Renal cortex interstitium (tissue), 11 donors: ENCODE data around the gene GOLGA3. TPM values are rescaled to one million over a fixed set of nuclear protein-coding genes. Genes with fewer than 3 reads are reported as not detected.
"Not testable (repeated sequence)": the region's sequence is repeated elsewhere in the genome, so short reads cannot be mapped to it uniquely, and the experiment has no call there.

ENCODE experiments used
- DNase-seq, 11 donors: peaks; one replicate each; pipeline ENCODE4 v3.0.0-alpha.2; 2013; ENCODE audit warnings: low read depth in 9 of 11, low spot score in 4 of 11; ENCODE audit errors: extremely low read depth in 1 of 11
- polyA plus RNA-seq, 3 donors: library from polyadenylated mRNA; unstranded; fragments of 120-200 nt; gene quantifications; one replicate each; pipeline ENCODE4 v1.2.1, GENCODE V29; 2013; ENCODE audit not compliant: insufficient read length in 3 of 3

GOLGA3 gene
- polyA plus RNA-seq, 3 donors: 22.0 to 32.3 (median 30.6) TPM

DNA sequence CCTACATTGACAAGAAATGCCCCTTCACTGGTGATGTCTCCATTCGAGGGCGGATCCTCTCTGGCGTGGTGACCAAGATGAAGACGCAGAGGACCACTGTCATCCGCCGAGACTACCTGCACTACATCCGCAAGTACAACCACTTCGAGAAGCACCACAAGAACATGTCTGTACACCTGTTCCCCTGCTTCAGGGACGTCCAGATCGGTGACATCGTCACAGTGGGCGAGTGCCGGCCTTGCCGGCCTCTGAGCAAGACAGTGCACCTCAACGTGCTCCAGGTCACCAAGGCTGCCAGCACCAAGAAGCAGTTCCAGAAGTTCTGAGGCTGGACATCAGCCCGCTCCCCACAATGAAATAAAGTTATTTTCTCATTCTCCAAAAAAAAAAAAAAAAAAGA, 2.8 kb downstream of the GOLGA3 start:
- DNase-seq: no peak

- DNase-seq: no peak
Measured at GRCh38 chr12:132825089-132825488, 3.6 kb downstream of the GOLGA3 start.

DNA sequence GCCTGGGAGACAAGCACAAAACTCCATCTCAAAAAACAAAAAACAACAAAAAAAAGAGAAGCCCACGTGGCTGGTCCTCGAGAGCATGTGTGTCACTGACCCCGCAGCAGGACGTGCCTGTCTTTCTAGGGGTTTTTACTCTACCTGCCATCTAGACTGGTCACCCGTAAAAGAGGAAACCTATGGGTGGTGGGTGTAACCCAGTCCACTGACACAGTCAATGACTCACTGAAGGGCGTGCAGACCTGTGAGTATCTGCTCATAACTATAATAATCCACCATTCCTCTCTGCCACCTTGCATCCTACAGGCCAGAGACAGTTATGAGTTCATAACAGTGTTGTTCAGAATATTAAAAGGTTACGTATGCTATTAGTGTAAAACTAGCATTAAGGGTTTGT, 4.6 kb downstream of the GOLGA3 start:
- no peak for DNase-seq

GRCh38 chr12:132818562-132818961, 10.1 kb downstream of the GOLGA3 start:
- DNase-seq: no peak

DNA sequence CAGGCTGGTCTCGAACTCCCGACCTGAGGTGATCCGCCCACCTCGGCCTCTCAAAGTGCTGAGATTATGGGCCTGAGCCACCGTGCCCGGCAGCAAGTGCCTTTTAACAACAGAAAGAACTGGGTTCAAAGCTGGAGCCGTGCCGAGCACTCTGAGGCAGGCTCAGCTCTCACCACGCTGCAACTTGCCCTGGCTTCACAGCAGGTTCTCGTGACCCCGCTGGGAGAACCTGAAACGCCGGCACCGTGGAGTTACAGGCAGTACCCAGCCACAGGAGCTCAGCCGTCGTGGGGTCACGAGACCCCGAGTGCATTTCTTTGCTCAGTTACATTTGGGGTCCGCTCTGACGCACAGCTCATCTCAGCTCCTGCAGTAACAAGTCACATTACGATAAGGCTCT, 14.4 kb downstream of the GOLGA3 start:
- DNase-seq: no peak

- no peak for DNase-seq
Measured at GRCh38 chr12:132813443-132813842, 15.2 kb downstream of the GOLGA3 start.

- no peak for DNase-seq
Measured at GRCh38 chr12:132812631-132813305, 15.9 kb downstream of the GOLGA3 start.

DNA sequence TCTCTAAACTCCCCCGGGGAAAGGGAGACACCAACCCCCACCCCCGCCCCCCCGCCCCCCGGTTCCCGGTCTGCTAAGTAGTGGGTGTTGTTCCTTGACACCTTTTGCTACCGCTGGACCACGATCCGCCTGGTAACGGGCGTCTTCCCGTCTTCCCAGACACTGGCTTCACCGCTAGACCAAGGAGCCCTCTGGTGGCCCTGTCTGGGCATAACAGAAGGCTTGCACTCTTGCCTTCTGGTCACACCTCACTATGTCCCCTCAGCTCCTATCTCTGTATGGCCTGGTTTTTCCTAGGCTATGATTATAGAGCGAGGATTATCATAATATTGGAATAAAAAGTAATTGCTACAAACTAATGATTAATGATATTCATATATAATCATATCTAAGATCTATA, 19.3 kb downstream of the GOLGA3 start:
- DNase-seq: not testable (repeated sequence)

- DNase-seq: no peak
Measured at GRCh38 chr12:132807295-132808092, 21.2 kb downstream of the GOLGA3 start.

DNA sequence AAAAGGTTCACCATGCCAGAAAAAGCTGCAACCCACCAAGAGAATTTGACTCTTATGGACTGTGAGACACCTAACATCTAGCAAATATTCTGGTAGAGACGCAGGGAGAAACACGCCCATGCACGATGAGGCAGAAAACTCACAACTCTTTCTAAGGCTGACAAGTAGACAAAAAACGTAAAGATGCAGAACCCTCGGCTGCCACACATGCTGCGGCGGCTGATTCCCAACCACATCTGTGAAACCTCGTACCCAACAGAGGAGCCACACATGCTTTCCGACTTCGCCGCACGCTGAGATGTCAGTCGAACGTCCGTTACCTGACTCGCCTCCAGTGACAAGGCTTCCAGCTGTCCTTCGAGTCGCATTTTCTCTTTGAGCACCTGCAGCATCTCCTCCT, 21.8 kb downstream of the GOLGA3 start:
- no peak for DNase-seq

GRCh38 chr12:132804426-132804861, 24.2 kb downstream of the GOLGA3 start:
- DNase-seq: no peak

DNA sequence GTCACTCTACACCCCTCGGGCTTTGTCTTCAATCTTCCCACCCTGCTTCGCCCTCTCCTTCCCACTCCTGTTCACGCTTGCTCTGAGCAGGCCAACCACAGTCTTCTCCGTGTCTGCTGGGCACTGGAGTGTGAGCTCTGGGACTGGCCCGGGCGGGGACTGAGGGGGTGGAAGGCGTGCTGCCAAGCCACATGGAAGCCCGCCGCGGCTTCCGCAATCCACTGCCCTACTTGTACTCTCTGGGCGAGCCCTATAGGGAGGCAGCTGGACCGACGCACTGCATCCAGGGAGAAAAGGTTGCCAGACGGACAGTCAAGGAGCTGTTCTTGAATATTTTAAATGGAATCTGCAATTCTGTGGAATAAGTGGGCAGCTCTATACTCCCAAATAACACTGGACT, 24.8 kb downstream of the GOLGA3 start:
- no peak for DNase-seq

- DNase-seq: no peak
Measured at GRCh38 chr12:132803125-132803524, 25.5 kb downstream of the GOLGA3 start.

DNA sequence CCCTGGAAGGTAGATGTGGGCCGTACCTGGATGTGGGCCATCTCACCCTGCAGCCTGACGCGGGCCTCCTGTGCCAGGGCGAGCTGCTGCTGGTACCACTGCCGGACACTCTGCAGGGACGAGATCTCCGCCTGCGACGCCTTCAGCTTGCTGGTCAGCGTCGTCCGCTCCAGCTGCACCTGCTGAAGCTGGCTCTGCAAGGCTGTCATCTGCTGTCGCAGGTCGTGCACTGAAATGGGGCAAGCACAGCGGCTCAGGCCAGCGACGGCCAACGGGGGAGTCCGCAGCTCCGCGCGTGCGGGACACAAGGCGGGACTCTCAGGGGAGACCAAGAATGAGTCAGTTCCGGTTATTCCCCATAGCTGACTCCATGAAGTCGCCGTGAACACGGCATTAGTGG, 26.9 kb downstream of the GOLGA3 start:
- no peak for DNase-seq

DNA sequence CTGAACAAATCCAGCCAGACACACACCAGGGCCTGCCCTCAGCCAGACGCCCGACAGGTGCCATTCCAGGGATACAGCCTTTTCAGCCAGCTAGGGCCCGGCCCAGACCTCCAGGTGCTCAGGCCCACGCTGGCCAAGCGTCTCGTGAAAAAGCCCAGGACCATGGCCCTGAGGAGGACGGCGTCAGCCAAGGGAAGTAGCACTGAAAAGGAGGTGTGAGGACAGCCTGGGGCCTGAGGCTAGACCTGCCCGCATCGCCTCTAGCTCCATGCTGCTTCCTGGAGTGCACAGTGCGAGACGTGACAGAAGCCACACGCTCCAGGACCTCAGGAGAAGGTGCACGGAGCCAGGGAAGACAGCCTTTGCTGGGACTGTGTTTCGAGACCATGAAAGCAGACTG, 29.8 kb downstream of the GOLGA3 start:
- DNase-seq: no peak

- DNase-seq: no peak
Measured at GRCh38 chr12:132797820-132798570, 30.7 kb downstream of the GOLGA3 start.

DNA sequence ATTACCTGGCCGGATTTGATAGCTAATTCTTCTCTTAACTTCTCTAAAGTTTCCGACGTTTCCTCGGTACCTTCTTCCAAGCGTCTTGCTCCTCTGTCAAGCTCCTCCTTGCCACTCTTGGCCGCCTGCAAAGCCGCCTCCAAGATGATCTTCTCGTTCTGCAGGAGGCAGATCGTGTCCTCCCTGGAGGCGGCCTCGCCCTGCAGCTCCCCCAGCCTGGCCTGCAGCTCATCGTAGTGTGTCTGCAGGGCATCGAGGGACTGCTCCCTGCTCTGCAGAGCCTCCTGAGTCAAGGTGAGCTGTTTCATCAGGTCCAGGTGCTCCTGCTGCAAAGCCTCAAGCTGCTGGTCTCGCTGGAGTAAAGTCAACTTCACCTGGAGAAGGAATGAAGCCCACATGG, 32.8 kb downstream of the GOLGA3 start:
- DNase-seq: no peak

- not testable (repeated sequence) for DNase-seq
Measured at GRCh38 chr12:132791940-132792339, 36.7 kb downstream of the GOLGA3 start.

- DNase-seq: no peak
Measured at GRCh38 chr12:132789099-132789471, 39.6 kb downstream of the GOLGA3 start.
